PC-9 (cell line): ENCODE data around the gene BRAP.

Source experiments
- CTCF ChIP-seq: fragments of 200-600 bp; sonication (generic); conservative IDR thresholded peaks from 2 replicates; pipeline ENCODE4 v1.6.1; 2017; ENCODE audit warnings: mixed run types, antibody characterized with exemption, mild to moderate bottlenecking, moderate library complexity
- EZH2 ChIP-seq: fragments of 200-600 bp; sonication (generic); IDR thresholded peaks from 2 replicates; pipeline ENCODE4 v1.8.0; 2017; ENCODE audit warnings: antibody characterized with exemption, low read depth

- no peak for TF ChIP-seq CTCF
- no peak for TF ChIP-seq EZH2
Observed at GRCh38 chr12:111596985-111597830, 88.5 kb downstream of the BRAP start.
